GM20000 (cell line): ENCODE results near the gene PDZRN4.
A peak's percentile ranks its signal among the peaks of the same experiment; 100 is the strongest.
"Not testable (repeated sequence)": the region's sequence is repeated elsewhere in the genome, so short reads cannot be mapped to it uniquely, and the experiment has no call there.

Experiments
- DNase-seq: peaks from one replicate; pipeline ENCODE4 v3.0.0; 2012; ENCODE audit warnings: low spot score
- CTCF ChIP-seq: IDR thresholded peaks from 2 replicates; pipeline ENCODE4 v1.5.1; 2012; ENCODE audit warnings: mild to moderate bottlenecking, control low read depth; ENCODE audit errors: extremely low read depth, missing control alignments

The PDZRN4 gene

GRCh38 chr12:41174602-41175001, 13.5 kb upstream of the PDZRN4 start:
- no peak for DNase-seq
- TF ChIP-seq CTCF = no peak

GRCh38 chr12:41179507-41179906, 8.6 kb upstream of the PDZRN4 start:
- DNase-seq = not testable (repeated sequence)

GRCh38 chr12:41184864-41185263, 3.3 kb upstream of the PDZRN4 start:
- DNase-seq = no peak
- no peak for TF ChIP-seq CTCF

- DNase-seq = no peak
- TF ChIP-seq CTCF = no peak
These were observed 2.1 kb upstream of the PDZRN4 start for GRCh38 chr12:41186026-41186425.

GRCh38 chr12:41188841-41189394, 798 bp downstream of the PDZRN4 start:
- DNase-seq = peak; percentile 18
- TF ChIP-seq CTCF = no peak

GRCh38 chr12:41189395-41190251, 1.5 kb downstream of the PDZRN4 start:
- TF ChIP-seq CTCF = no peak
- DNase-seq = peak; percentile 15

- no peak for TF ChIP-seq CTCF
- DNase-seq = peak; percentile 14
These were observed 2.2 kb downstream of the PDZRN4 start for GRCh38 chr12:41190338-41190737.

- not testable (repeated sequence) for DNase-seq
These were observed 3.4 kb downstream of the PDZRN4 start for GRCh38 chr12:41191549-41191948.
